Measurements from ENCODE around the gene LRP10. TPM values are rescaled to one million over a fixed set of nuclear protein-coding genes. Genes with fewer than 3 reads are reported as not detected.
A peak's percentile ranks its signal among the peaks of the same experiment; 100 is the strongest.
"Not testable (repeated sequence)": the region's sequence is repeated elsewhere in the genome, so short reads cannot be mapped to it uniquely, and the experiment has no call there.

LRP10 gene
- polyA plus RNA-seq, 2 of the 4 experiments (the other 2 are of a cell fraction), result 57.2 to 74.3 TPM

DNA sequence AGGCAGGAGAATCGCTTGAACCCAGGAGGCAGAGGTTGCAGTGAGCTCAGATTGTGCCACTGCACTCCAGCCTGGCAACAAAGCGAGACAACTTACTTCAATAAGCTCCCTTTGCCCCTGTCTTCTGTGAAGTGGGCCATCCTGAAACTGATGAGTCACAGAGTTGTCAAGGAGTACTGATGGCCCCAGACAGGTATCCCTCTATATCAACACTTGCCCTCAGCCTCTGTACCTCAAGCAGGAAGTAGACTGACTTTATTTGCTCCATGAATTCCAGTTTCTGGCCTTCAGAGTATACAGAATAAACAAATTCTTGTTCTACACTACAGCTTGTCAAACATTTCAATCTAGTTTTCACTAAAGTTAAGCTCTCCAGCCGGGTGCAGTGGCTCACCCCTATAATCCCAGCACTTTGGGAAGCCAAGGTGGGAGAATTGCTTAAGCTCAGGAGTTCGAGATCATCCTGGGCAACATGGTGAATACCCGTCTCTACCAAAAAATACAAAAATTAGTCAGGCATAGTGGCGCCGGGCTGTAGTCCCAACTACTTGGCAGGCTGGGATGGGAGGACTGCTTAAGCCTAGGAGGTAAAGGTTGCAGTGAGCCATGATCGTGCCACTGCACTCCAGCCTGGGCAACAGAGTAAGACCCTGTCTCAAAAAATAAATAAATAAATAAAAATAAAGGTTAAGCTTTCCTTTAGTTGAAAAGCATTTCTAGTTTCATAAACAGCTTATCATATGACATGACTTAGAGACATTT lies 16.4 kb upstream of the LRP10 start:
- FAIRE-seq (no peak), DNase-seq (ENCODE audit: low read depth in 1 of 2, low spot score in 1 of 2) (peak in 1 of 2 experiments; percentile 27), ATAC-seq (no peak)
- Histone ChIP-seq H3K9me3 (no peaks in the 10 kb centered on the region), H3K4me1 (peaks cover 4% of the 10 kb centered on the region; the same call in 2 of the 3 replicates), H3K4me3 (no peak overlapping the region), H3K4me2 (no peak overlapping the region), H3K27ac (no peak overlapping the region)
- TF ChIP-seq HEYL (CRISPR knock-in tag; IDR thresholded peaks at IDR 0.05) (no peak), FOSL2 (IDR thresholded peaks at IDR 0.05) (no peak), FOSL2 (CRISPR knock-in tag; IDR thresholded peaks at IDR 0.05) (no peak), HES2 (IDR thresholded peaks at IDR 0.05) (no peak), ZSCAN20 (CRISPR knock-in tag; IDR thresholded peaks at IDR 0.05) (no peak), ELK1 (IDR thresholded peaks at IDR 0.05; ENCODE audit: low read depth, low read length) (no peak), PBX3 (IDR thresholded peaks at IDR 0.05) (no peak), HOXB13 (CRISPR knock-in tag; IDR thresholded peaks at IDR 0.05; ENCODE audit: low read depth) (no peak), ESRRA (IDR thresholded peaks at IDR 0.05; ENCODE audit: borderline replicate concordance, low read length) (no peak), RNF2 (IDR thresholded peaks at IDR 0.05; ENCODE audit: borderline replicate concordance, low read depth) (no peak), FOSB (CRISPR knock-in tag; IDR thresholded peaks at IDR 0.05) (no peak), MAFK (IDR thresholded peaks at IDR 0.05; ENCODE audit: partially characterized antibody) (no peak), MYC (IDR thresholded peaks at IDR 0.05; ENCODE audit: borderline replicate concordance, low read length) (no peak)
- TF ChIP-seq, protein P1, sequence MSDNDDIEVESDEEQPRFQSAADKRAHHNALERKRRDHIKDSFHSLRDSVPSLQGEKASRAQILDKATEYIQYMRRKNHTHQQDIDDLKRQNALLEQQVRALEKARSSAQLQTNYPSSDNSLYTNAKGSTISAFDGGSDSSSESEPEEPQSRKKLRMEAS (IDR thresholded peaks at IDR 0.05), result no peak
- POLR2A ChIA-PET, result interaction anchor here (0.6 to 1.1 kb wide), 3 partner anchors 9 to 445 kb away, joined by 3 read pairs; no protein-coding TSS in a partner anchor
- CTCF ChIA-PET, result interaction anchor here (0.6 to 9.9 kb wide), 24 partner anchors 11 to 431 kb away, joined by 3 to 259 read pairs (median 26); partner anchors contain the start of genes LRP10, MMP14, MRPL52 and OXA1L
- WGBS (ENCODE audit: missing lambda C conversion rate), result 86% methylated on average over 8 of the region's 8 CpGs

DNA sequence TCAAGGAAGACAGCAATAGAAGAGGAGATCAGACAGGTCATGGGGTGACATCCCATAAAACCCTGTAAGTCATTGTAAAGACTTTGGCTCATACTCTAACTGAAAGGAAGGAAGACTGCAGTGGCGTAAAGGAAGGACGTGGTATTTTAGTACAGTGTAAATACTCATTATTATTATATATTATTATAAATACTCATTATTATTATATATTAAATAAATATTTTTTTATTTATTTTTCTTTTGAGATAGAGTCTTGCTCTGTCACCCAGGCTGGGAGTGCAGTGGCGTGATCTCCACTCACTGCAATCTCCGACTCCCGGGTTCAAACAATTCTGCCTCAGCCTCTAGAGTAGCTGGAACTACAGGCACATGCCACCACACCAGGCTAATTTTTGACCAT lies 15.1 kb upstream of the LRP10 start:
- 94% methylated on average over 5 of the region's 5 CpGs for WGBS (ENCODE audit: missing lambda C conversion rate)
- Histone ChIP-seq H3K4me1 (peaks cover 4% of the 10 kb centered on the region; the same call in 2 of the 3 replicates), H3K9me3 (peaks cover 7% of the 10 kb centered on the region; the same call in 2 of the 3 replicates), H3K4me2 (no peak overlapping the region), H3K4me3 (no peak overlapping the region), H3K27ac (no peak overlapping the region)
- ChIA-PET CTCF (interaction anchor here (1.9 to 9.9 kb wide), 7 partner anchors 17 to 302 kb away, joined by 6 to 259 read pairs (median 90); partner anchors contain the start of gene MMP14), POLR2A (no interaction called here)
- no peak for TF ChIP-seq EP300 (IDR thresholded peaks at IDR 0.05)
- no peak for TF ChIP-seq CBX2 (IDR thresholded peaks at IDR 0.05; ENCODE audit: borderline replicate concordance, low read depth)
- TF ChIP-seq HDAC2 (IDR thresholded peaks at IDR 0.05), result no peak
- TF ChIP-seq ZSCAN20 (CRISPR knock-in tag; IDR thresholded peaks at IDR 0.05), result no peak
- TF ChIP-seq RFX5 (IDR thresholded peaks at IDR 0.05), result no peak
- TF ChIP-seq FOXS1 (CRISPR knock-in tag; IDR thresholded peaks at IDR 0.05), result no peak
- FAIRE-seq (no peak), ATAC-seq (no peak), DNase-seq (ENCODE audit: low read depth in 1 of 2, low spot score in 1 of 2) (no peak)

DNA sequence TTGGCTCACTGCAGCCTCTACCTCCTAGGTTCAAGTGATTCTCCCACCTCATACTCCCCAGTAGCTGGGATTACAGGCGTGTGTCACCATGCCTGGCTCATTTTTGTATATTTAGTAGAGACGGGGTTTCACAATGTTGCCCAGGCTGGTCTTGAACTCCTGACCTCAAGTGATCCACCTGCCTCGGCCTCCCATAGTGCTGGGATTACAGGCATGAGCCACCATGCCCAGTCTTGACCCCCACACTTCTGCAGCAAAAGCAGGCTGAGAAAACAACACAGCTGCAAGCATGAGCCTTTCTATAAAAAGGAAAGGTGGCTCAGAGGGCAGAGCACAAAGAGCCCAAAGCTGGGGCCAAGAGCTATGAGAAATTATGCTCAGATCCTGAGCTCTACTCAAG lies 11.2 kb upstream of the LRP10 start:
- ATAC-seq; H3K4me3 ChIP-seq; H3K4me2 ChIP-seq; FAIRE-seq; H3K4me1 ChIP-seq; POLR2A ChIA-PET; H3K27ac ChIP-seq; DNase-seq (ENCODE audit: low read depth in 1 of 2, low spot score in 1 of 2): not testable (repeated sequence)
- CTCF ChIA-PET, result interaction anchor here (0.6 to 15.1 kb wide), 11 partner anchors 9 to 470 kb away, joined by 3 to 146 read pairs (median 5); partner anchors contain the start of gene LRP10
- H3K9me3 ChIP-seq, result peaks cover 16% of the 10 kb centered on the region
- 11% methylated on average over 3 of the region's 3 CpGs for WGBS (ENCODE audit: missing lambda C conversion rate)

Data from A549 (cell line).